WI38 (cell line): ENCODE results near the gene STARD5.

Source experiments
- H3K4me3 ChIP-seq: 2 replicates; pipeline ENCODE4 v1.5.1; 2011; ENCODE audit warnings: low read depth, mild to moderate bottlenecking, control low read depth, low read length
- CTCF ChIP-seq: IDR thresholded peaks from 2 replicates; pipeline ENCODE4 v1.5.1; 2012; ENCODE audit warnings: low read depth, mild to moderate bottlenecking, control low read depth, low read length

STARD5 gene

GRCh38 chr15:81330366-81331090 is 6.6 kb upstream of the STARD5 start:
- TF ChIP-seq CTCF, result no peak
- H3K4me3 ChIP-seq, result no peak overlapping the region

DNA sequence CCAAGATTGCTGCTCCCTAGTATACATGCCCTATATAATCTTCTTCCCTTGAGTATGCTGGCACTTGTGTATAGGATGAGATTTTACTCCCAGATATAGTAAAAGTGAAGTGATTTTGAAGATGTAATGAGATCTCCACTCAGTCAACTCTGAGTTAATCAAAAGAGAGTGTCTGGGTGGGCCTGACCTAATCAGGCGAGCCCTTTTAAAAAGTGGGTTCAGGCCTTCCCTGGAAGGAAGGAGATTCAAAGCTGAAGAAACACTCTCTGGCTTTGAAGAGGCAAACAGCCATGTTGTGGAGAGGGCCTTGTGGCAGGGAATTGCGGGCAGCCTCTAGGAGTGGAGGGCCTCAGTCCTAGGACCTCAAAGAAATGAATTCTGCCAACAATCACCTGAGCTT is 5.5 kb upstream of the STARD5 start:
- no peak overlapping the region for H3K4me3 ChIP-seq
- no peak for TF ChIP-seq CTCF

DNA sequence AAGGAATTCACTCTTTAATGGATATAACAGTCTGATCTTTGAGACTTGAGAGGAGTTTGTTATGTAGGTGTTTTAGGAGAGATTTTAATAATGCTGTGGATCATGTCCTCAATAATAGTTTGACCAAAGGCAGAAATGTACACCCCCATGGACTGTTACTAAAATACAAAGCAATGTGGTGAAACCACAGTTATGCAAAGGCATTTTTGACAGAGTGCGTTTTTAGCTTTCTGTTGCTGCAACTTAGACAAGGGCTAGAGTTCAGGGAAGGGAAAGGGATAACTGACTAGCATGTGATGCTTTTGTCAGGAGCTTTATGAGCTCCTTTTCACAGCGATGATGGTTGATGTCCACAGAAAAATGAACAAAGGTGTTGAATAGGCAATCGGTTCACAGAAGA is 3.6 kb upstream of the STARD5 start:
- H3K4me3 ChIP-seq, result no peak overlapping the region
- no peak for TF ChIP-seq CTCF

GRCh38 chr15:81326466-81327212 is 2.7 kb upstream of the STARD5 start:
- no peak for TF ChIP-seq CTCF
- H3K4me3 ChIP-seq, result no peak overlapping the region

DNA sequence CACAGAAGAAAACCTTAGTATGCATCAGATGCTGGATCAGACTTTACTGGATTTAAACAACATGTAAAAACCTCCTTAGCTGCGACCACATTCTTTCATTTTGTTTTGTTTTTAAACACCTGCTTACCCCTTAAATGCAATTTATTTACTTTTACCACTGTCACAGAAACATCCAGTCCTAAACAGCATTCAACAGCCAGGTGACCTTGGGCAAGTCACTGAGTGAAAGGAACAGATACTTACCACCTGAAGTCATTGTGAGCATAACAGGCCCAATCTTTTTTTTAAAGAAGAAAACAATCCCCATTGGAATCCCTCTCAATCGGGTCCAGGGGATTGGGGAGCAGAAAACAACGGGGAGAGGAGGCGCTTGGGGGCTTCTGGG is 390 bp downstream of the STARD5 start:
- peak overlapping the region; percentile 92 for H3K4me3 ChIP-seq
- no peak for TF ChIP-seq CTCF

DNA sequence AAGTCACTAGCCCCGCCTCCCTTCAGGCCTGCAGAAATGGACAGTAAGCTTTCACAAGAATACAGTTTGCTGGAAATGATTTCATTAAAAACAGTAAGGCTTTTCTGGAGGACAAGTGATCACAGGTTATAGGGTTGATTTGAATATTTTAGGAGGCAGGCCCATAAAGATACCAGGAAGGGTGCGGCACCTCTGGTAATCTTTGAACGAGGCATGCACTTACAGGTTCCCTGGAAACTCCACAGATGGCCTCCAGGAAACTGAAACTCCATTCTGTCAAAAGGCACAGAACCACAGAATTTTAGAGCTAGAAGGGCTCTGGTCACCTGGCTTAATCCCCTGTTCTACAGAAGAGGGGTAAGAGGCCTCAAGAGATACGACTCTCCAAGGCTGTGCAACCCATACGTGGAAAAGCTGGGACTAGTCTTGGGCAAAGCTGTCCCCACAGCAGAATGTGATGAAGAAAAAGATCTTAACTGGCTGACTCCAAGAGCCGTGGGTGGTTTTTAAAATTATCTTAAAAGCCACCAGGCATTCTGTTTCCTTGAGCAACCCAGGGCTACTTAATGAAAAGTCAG is 1.2 kb downstream of the STARD5 start:
- peak overlapping the region; percentile 92 for H3K4me3 ChIP-seq
- no peak for TF ChIP-seq CTCF

DNA sequence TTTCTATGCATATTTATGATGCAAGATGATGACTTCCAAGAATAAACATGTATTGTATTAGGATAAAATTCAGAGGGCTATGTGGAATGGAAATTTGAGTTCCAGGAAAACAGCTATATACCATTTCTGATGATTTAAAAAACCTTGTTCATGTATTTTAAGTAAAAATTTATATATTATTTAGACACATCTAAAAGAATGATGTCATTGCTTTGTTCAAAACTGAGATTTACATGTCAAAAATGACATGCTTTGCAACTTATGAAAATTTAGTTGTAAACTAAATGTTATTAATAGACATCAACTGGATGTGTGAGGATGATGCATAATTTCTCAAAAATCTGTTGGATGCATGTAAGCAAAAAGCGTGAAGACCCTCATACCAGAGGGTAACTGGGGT is 2.3 kb downstream of the STARD5 start:
- no peak overlapping the region for H3K4me3 ChIP-seq
- no peak for TF ChIP-seq CTCF
